Psoas muscle (tissue), 8 donors: ENCODE measurements around the gene GRIP1. TPM values are rescaled to one million over a fixed set of nuclear protein-coding genes. Genes with fewer than 3 reads are reported as not detected.
A peak's percentile ranks its signal among the peaks of the same experiment; 100 is the strongest.

Experiments
- ATAC-seq, 4 donors: fragments of 200-7000 bp; cut with Tn5 transposase; one replicate each; pipeline ENCODE4 v1.9.1; 2020; ENCODE audit warnings: moderate library complexity in 3 of 4, mild to moderate bottlenecking in 2 of 4
- DNase-seq, 2 donors: peaks; one replicate each; pipeline ENCODE4 v3.0.0-alpha.2; 2020
- H3K27ac ChIP-seq: fragments of 200-600 bp; one replicate; pipeline ENCODE4 v1.8.0; 2022
- H3K27me3 ChIP-seq, 3 donors: fragments of 200-600 bp in 1 of 3; one replicate each; pipeline versions ENCODE4 v1.6.1 to v1.8.0; 2013 to 2022; ENCODE audit warnings: low read length in 2 of 3, mild to moderate bottlenecking in 2 of 3, moderate library complexity in 1 of 3; ENCODE audit not compliant: insufficient read depth in 3 of 3
- H3K36me3 ChIP-seq, 2 donors: fragments of 200-600 bp in 1 of 2; one replicate each; pipeline versions ENCODE4 v1.6.1 to v1.8.0; 2013 to 2022; ENCODE audit warnings: low read depth in 1 of 2, mild to moderate bottlenecking in 1 of 2, moderate library complexity in 1 of 2; ENCODE audit not compliant: insufficient read depth in 1 of 2
- H3K4me1 ChIP-seq: fragments of 200-600 bp; one replicate; pipeline ENCODE4 v1.8.0; 2022
- H3K4me3 ChIP-seq: fragments of 200-600 bp; one replicate; pipeline ENCODE4 v1.8.0; 2022; ENCODE audit warnings: mild to moderate bottlenecking
- H3K9me3 ChIP-seq: fragments of 200-600 bp; one replicate; pipeline ENCODE4 v1.8.0; 2022
- CTCF ChIP-seq: fragments of 200-600 bp; IDR thresholded peaks from one replicate; pipeline ENCODE4 v1.8.0; 2022; ENCODE audit warnings: antibody characterized with exemption
- WGBS, 3 donors: extraction: QIAGEN DNeasy Blood & Tissue Kit; methylation state at CpG; one replicate each; pipeline versions ENCODE4 v1.1.6 to v1.1.7; 2013; 5-methylcytosine and 5-hydroxymethylcytosine counted together
- intact Hi-C, 2 donors: fragments of 100-400 bp; cut with DNase I; formaldehyde crosslinking; loops; one replicate each; pipeline versions ENCODE4 v1.11.0 to v1.14.2; 2022
- polyA plus RNA-seq, 3 donors: library from polyadenylated mRNA; stranded (reverse); fragments of 200-250 nt; gene quantifications; one replicate each; pipeline ENCODE4 v1.2.3, GENCODE V29; 2013
- total RNA-seq, 4 donors: library from RNA; stranded (reverse); fragmentation: NEBNext Ultra II Directional in 2 of 4; extraction: Animal tissue kit (Norgen Biotek cat#: 25700) in 2 of 4; gene quantifications; one replicate each; pipeline versions ENCODE4 v1.2.1 to v1.2.4, GENCODE V29; 2021 to 2023
- donor health status: healthy with polysubstance abuse.
- donor health status: DM: no; HTN: no; CAD: no; lungs with moderate emphysema.
- donor health status: Bipolar disorder and iron deficiency.
- donor health status: healthy.
- donor health status: DM: yes; HTN: yes; CAD: no.
- donor health status: DM: no; HTN: no; CAD: no.
- donor health status: DM: no; HTN: no; CAD: no.
- donor health status: DM: yes; HTN: yes; CAD: no.

Gene GRIP1
- total and polyA plus RNA-seq, 7 donors: 0.05 to 4.1 (median 1.6) TPM

GRCh38 chr12:66688846-66689439 lies 10.1 kb upstream of the GRIP1 start:
- Histone ChIP-seq H3K27me3 (peaks cover 0 to 4% (median 0%) of the 10 kb centered on the region in 3 donors), H3K4me1 (no peaks in the 10 kb centered on the region), H3K9me3 (no peaks in the 10 kb centered on the region), H3K27ac (no peak overlapping the region), H3K4me3 (no peak overlapping the region), H3K36me3 (no peaks in the 10 kb centered on the region)
- 45 to 63% (median 58%) methylated on average over 8 of the region's 8 CpGs for WGBS, 3 donors
- intact Hi-C loops: loop anchor here in 1 of 2 donors (2.0 kb wide), 1 partner anchor 172 kb away; no protein-coding TSS in a partner anchor
- peak; percentile 35 for TF ChIP-seq CTCF
- DNase-seq (no peak), ATAC-seq (peak in 2 of 4 donors; percentile 55 to 66)

DNA sequence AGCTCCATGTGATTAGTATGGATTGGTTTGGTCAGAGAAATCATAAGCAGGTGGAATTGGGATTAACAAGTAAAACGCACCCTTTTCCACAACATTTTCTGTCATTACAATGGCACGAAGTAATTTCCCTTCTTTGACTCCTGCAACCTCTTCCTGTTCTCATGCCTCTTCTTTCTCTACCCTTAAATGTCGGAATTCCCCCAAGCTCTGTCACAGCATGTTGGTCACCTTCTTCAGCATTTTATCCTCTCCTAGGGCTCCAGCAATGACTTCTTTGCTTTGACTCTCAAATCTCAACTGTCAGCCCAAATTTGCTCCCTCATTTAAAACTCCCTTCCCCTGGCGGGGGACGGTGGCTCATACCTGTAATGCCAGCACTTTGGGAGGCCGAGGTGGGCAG lies 5.3 kb upstream of the GRIP1 start:
- H3K27ac ChIP-seq: no peak overlapping the region
- no peak for TF ChIP-seq CTCF
- no peaks in the 10 kb centered on the region for H3K9me3 ChIP-seq
- intact Hi-C loops: no loop called here
- DNase-seq (no peak), ATAC-seq (no peak)
- no peaks in the 10 kb centered on the region for H3K36me3 ChIP-seq
- 81 to 85% (median 83%) methylated on average over 6 of the region's 6 CpGs for WGBS, 3 donors
- H3K27me3 ChIP-seq: peaks cover 0 to 4% (median 0%) of the 10 kb centered on the region in 3 donors
- peaks cover 7% of the 10 kb centered on the region for H3K4me1 ChIP-seq
- H3K4me3 ChIP-seq: no peak overlapping the region

DNA sequence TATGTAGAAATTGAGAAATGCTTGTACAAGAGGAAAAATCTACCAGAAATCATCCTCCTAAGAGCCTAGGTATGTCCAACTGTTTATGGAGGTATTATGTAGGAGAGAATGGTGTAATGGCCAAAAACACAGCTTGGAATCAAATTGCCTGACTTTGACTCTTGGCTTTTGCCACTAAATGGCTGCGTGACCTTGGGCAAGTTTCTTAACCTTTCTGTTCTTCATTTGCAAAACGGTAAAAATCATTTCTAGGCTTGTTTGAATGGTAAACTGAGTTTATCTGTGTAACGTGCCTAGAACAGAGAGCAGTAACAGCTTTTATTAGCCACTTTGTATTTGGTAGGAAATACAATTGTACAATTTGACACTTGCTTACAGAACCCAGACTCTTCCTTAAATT lies 4.9 kb upstream of the GRIP1 start:
- H3K36me3 ChIP-seq: no peaks in the 10 kb centered on the region
- peaks cover 0 to 4% (median 0%) of the 10 kb centered on the region in 3 donors for H3K27me3 ChIP-seq
- ATAC-seq: no peak
- H3K4me3 ChIP-seq: no peak overlapping the region
- no peak overlapping the region for H3K27ac ChIP-seq
- no peak for TF ChIP-seq CTCF
- peaks cover 7% of the 10 kb centered on the region for H3K4me1 ChIP-seq
- no peaks in the 10 kb centered on the region for H3K9me3 ChIP-seq
- intact Hi-C loops: no loop called here
- WGBS, 3 donors: 89 to 94% (median 93%) methylated on average over 3 of the region's 3 CpGs
- no peak for DNase-seq

GRCh38 chr12:66683073-66683472 lies 4.2 kb upstream of the GRIP1 start:
- H3K27ac ChIP-seq: no peak overlapping the region
- ATAC-seq (no peak), DNase-seq (no peak)
- intact Hi-C loops: no loop called here
- H3K4me3 ChIP-seq: no peak overlapping the region
- no peaks in the 10 kb centered on the region for H3K36me3 ChIP-seq
- H3K4me1 ChIP-seq: peaks cover 11% of the 10 kb centered on the region
- H3K27me3 ChIP-seq: peaks cover 0 to 4% (median 0%) of the 10 kb centered on the region in 3 donors
- no peaks in the 10 kb centered on the region for H3K9me3 ChIP-seq
- WGBS, 3 donors: 90 to 94% (median 90%) methylated on average over 6 of the region's 6 CpGs
- TF ChIP-seq CTCF: no peak
